ENCODE data around the gene NCBP3. TPM values are rescaled to one million over a fixed set of nuclear protein-coding genes. Genes with fewer than 3 reads are reported as not detected.

The NCBP3 gene
- total and polyA plus RNA-seq, 2 donors (not counting 3 experiments of a cell fraction or from before 2014, with no cell fraction given), result 18.2 to 51.1 TPM

DNA sequence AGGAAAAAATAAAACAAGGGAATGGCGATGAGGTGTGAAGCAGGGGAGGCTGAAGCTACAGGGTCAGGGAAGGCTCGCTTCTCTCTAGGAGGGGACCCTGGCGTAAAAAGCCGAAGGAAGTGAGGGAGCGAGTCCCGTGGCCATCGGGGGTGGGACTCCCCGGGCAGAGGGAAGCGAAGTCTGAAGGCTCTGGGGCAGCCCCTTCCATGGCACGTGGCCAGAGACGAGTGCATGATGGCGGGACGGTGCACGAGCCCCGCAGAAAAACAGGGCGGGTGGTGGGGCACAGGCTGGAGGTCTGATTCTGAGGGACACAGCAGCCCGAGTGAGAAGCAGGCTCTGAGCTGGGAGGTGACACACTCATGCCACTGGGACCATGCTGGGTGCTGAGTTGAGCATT lies 21.1 kb upstream of the NCBP3 start:
- H3K9me3 ChIP-seq (replicated peaks; ENCODE audit: control insufficient read depth, insufficient read depth, low read length), result no peaks in the 10 kb centered on the region
- FAIRE-seq, result no peak
- H3K79me2 ChIP-seq (ENCODE audit: control insufficient read depth, insufficient read depth, low read length), result no peaks in the 10 kb centered on the region
- ChIA-PET POLR2A (no interaction called here), CTCF (no interaction called here)
- H4K20me1 ChIP-seq (replicated peaks; ENCODE audit: control insufficient read depth, extremely low read depth, insufficient read depth, low read length), result no peaks in the 10 kb centered on the region
- dilution Hi-C loops (cut with MboI; ENCODE audit: extremely low pct_ligation_motif_present, low sequenced_read_pairs), result no loop called here
- H3K27ac ChIP-seq (ENCODE audit: insufficient read depth, low read depth, low read length), result no peak overlapping the region
- H3K36me3 ChIP-seq (ENCODE audit: control insufficient read depth in 2 of 2, extremely low read depth in 1 of 2, insufficient read depth in 2 of 2, low read length in 2 of 2), result no peaks in the 10 kb centered on the region
- H3K9me1 ChIP-seq (replicated peaks; ENCODE audit: control insufficient read depth, extremely low read depth, insufficient read depth, low read length), result no peaks in the 10 kb centered on the region
- BruUV-seq (replicated peaks), result no TSS peak
- H3K4me1 ChIP-seq (ENCODE audit: control insufficient read depth, extremely low read depth, insufficient read depth, low read length), result peaks cover 5% of the 10 kb centered on the region
- no peaks in the 10 kb centered on the region for H3K27me3 ChIP-seq (ENCODE audit: control insufficient read depth in 2 of 2, insufficient read depth in 2 of 2, low read length in 2 of 2)
- H3K9ac ChIP-seq (replicated peaks; ENCODE audit: extremely low read depth, insufficient read depth, low read length), result no peak overlapping the region
- DNase-seq (ENCODE audit: low read depth, low spot score), result no peak
- no peak overlapping the region for H3K4me3 ChIP-seq (replicated peaks in 1 of 3; ENCODE audit: insufficient read depth in 1 of 3, low read depth in 1 of 3, low read length in 3 of 3)
- intact Hi-C loops (cut with micrococcal nuclease), result no loop called here
- no peak overlapping the region for H2AFZ ChIP-seq (ENCODE audit: low read depth, low read length)
- no peak for TF ChIP-seq CTCF (IDR thresholded peaks at IDR 0.05; ENCODE audit: extremely low read depth in 1 of 2, insufficient read depth in 1 of 2, low read depth in 1 of 2, low read length in 2 of 2)
- TF ChIP-seq FOS (IDR thresholded peaks at IDR 0.05; ENCODE audit: borderline replicate concordance, insufficient read depth, low read length), result no peak
- TF ChIP-seq, protein P1, sequence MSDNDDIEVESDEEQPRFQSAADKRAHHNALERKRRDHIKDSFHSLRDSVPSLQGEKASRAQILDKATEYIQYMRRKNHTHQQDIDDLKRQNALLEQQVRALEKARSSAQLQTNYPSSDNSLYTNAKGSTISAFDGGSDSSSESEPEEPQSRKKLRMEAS (IDR thresholded peaks at IDR 0.05; ENCODE audit: insufficient read depth, insufficient read length), result no peak
- TF ChIP-seq POLR2A (IDR thresholded peaks at IDR 0.05; ENCODE audit: low read depth, low read length), result no peak
- TF ChIP-seq JUN (IDR thresholded peaks at IDR 0.05; ENCODE audit: borderline replicate concordance, insufficient read depth, insufficient read length, low read depth), result no peak
- no peak for TF ChIP-seq POLR2AphosphoS5 (IDR thresholded peaks at IDR 0.05; ENCODE audit: insufficient read depth, low read depth, low read length)
- no peak for TF ChIP-seq EZH2 (IDR thresholded peaks at IDR 0.05; ENCODE audit: borderline replicate concordance, low read depth, low read length, severe bottlenecking)
- no peak for TF ChIP-seq MYC (IDR thresholded peaks at IDR 0.05; ENCODE audit: low read depth, low read length)
- TF ChIP-seq GATA2 (IDR thresholded peaks at IDR 0.05; ENCODE audit: insufficient read depth, insufficient read length, low read depth, low read length), result no peak
- H3K4me2 ChIP-seq (ENCODE audit: insufficient read depth, low read length), result no peak overlapping the region

Data from endothelial cell of umbilical vein (primary cell).